ENCODE data around the gene BCDIN3D.
A peak's percentile ranks its signal among the peaks of the same experiment; 100 is the strongest.
"Not testable (repeated sequence)": the region's sequence is repeated elsewhere in the genome, so short reads cannot be mapped to it uniquely, and the experiment has no call there.

Gene BCDIN3D, protein sequence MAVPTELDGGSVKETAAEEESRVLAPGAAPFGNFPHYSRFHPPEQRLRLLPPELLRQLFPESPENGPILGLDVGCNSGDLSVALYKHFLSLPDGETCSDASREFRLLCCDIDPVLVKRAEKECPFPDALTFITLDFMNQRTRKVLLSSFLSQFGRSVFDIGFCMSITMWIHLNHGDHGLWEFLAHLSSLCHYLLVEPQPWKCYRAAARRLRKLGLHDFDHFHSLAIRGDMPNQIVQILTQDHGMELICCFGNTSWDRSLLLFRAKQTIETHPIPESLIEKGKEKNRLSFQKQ
- total RNA-seq, result 25.3 to 27.0 reads per million in 2 donors

DNA sequence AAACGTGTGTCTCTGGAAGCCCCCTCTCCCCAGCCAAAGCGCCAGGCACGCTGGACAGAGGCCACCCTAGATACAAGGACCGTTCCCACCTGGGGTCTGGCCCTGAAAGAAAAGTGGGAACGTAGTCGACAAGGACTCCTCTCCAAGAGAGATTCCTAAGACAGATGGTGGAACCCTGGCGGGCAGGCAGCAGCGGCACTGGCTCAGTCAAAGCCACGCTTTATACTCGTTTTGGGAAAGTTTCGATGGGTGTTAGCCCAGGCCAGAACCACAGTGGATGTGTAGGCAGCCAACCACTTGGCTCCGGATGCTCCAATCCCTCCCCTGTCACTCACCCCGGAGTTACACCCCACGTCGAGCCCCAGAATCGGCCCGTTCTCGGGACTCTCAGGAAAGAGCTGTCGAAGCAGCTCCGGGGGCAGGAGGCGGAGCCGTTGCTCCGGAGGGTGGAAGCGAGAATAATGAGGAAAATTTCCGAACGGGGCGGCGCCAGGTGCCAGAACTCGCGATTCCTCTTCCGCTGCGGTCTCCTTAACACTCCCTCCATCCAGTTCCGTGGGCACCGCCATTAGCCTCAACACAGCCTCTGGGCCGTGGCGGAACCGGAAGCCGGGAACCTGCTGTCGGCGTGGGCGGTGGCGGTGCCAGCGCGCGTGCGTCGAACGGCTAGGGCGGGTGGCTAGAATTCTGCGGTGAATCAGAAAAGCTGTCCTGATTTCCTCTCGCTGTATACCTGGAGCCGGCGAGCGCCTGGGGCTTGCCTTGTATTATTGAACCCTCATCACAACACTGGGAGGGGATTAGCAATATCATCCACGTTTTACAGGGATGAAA, at the start of gene BCDIN3D:
BCDIN3D (minus strand) TSS at position 588 of the 834 bp plus-strand sequence; CDS start at position 569, 19 bp downstream.
- peak; percentile 84 for DNase-seq

DNA sequence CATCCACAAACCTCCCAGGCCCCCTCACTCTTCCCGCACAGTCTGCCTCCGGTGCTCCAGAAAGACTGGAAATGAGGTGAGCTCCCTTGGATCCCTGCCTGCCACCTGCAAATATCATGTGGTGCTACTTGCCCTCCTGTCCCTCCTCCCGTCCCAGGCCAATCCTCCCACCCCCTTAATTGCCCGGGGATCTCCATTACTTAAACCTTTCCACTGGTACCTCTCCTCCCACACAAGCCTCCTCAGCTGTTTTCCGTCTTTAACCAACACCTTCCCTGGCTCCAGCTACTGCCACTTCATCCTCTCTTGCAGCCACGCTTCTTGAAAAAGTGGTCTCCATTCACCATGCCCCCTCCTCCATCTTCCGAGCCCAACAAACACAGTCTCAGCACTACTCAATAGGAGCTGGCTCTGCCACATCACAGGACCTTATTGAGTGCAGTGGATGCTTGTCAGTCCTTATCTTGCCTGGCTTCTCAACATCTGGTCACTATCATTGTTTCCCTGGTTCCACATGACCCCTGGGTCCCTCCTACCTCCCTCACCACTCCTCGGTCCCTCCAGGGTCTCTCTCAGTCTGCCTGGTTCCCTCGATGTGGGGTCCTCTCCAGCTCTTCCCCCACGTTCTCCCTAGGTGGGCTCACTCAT, 49.3 kb upstream of the BCDIN3D start:
- DNase-seq, result no peak

DNA sequence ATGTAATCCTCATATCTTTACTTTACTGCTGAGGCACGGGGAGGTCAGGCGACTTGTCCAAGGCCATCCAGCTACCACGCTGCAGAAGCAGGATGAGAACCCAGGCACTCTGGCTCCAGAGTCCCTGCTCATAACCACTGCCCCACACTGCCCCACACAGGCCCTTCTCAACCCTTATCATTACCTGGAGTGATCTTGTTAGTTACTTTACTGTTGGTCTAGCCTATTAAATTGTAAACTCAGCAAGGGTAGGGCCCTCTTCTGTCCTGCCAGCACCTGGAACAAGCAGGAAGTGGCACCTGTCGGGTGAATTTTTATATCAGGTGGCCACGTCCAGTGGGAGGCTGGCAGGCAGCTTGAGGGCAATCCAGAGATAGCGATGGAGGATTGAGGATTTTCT, 48.6 kb upstream of the BCDIN3D start:
- DNase-seq, result no peak

DNA sequence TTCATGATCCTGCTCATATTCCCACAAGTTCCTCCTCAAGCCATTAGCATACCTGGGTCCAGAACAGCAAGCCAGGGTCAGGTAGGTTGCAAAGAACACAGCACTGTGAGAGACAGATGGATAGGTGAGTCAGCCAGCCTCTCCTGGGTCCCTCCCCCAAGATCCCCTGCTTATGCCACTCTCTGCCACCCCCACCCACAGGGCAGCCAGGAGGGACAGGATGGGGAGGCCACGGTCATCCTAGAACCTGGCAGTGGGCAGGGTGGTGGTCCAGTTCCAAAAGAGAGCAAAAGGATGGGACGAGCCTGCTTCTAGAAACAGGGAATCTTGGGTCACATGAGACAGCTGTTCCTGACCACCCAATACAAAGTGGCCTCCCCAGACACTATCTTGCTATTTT, 48.1 kb upstream of the BCDIN3D start:
- no peak for DNase-seq

DNA sequence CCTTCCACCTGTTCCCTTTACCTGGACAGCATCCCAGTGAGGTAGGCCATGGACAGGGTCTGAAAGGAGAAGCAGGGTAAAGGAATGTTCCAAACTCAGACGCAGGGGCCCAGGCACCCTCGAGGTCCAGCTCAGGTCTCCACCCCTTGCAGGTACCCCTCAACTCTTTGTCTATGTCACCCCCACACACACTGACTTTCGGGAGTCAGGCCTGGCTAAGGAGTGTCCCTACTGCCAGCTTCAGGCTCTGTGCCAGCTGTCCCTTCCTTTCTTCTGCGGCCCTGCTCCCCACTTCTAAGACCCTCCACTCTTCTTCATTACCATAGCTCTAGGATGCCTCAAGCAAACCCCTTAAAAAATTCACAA, 47.2 kb upstream of the BCDIN3D start:
- DNase-seq, result no peak

DNA sequence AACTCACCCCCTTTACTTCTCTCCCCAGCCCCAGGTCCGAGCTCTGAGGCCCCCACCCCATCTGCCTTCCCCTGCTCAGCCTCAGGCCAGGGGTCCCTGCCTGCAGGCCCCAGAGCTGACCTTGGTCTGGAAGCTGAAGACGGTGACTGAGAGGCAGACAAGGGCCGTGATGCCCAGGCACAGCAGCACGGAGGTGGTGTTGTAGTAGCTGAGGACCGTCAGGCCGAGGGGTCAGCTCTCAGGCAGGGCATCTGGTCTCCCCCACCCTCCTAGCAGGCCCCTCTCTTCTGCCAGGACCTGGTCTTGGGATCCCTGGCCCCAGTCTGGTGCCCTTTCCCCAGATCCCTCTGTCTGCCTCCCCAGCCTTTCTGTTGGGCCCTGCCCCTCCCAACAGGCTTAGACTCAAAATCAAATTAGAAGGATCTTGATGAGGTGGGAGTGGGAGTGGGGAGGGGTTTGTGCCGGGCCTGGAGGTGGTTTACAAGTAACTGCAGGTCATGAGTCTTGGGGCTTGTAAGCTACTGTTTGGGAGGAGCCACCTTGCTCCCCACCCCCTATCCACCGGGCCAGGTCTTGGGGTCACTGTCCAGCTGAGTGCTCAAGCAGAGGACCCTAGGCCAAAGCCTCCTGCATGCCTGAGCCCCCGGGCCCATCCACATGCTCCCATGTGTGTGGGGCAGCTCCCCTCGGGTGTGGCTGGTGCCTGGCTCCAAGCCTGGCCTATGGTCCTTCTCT, 46.6 kb upstream of the BCDIN3D start:
- DNase-seq, result no peak

DNA sequence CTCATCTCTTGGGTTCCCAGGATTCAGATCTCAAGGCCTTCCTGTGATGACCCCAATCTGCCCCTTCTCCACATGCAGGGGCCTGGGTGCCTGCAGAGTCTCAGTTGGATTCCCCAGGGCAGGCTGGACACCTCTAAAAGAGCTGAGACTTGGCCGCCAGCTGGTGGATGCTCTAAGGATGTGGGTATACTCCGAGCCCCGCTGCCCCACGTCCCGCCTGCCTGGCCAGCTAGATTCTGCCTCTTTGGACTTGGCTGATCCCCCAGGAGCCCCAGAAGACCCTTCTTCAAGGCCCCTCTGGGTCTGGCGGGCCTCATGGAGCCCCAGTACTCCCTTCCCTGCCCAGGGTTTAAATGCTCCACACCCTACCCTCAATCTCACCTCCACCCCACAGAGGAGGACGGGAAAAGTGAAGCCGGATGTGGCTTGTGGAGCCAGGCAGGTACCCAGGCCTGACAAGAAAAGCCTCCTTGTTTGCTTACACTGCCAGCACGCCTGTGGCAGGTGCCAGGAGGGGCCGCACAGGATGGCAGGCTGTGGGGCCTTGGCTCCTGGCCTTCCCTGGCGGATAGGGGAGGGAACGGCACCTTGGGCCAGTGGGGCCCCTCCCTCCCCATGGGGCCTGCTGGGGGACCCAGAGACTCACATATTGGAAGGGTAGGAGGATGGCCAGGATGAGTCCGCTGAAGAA, 45.7 kb upstream of the BCDIN3D start:
- no peak for DNase-seq

DNA sequence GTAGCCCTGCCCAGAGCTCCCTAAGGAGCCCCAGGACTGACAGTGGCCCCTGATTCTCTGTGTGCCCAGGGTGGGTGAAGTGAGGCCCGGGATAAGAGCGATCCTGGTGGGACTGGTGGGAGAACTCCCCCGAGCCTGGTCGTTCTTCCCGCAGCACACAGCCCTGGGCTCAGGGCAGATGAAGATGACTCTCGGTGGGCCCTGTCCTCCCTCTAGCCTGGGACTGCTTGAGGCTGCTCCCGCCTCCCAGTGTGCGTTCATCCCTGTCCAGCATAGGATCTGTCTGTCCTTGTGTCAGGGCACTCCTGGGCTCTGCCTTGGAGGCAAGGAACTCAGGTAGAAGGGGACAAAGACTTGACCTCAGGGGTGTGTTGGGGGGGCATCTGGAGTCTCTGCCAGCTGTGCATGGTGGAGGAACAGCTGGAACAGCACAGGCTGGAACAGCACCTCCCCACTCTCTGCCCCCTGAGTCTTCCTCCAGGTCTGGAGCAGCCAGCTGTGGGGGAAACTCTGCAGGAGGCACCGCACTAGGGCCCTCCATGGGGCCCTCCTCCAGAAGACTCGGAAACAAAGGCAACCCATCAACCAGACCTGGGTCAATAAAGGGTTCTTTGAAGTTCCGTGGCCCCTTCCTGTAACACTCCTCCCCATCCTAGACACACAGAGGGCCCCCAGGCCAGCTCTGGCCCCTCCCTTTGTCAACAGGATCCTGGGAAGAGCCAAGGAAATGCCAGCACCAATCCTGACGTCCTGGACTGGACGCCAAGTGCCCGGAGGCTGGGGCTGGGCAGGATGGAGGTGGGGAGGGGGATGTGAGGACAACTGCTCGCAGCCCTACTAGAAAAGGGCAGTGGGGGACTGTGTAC, 44.9 kb upstream of the BCDIN3D start:
- DNase-seq, result no peak

DNA sequence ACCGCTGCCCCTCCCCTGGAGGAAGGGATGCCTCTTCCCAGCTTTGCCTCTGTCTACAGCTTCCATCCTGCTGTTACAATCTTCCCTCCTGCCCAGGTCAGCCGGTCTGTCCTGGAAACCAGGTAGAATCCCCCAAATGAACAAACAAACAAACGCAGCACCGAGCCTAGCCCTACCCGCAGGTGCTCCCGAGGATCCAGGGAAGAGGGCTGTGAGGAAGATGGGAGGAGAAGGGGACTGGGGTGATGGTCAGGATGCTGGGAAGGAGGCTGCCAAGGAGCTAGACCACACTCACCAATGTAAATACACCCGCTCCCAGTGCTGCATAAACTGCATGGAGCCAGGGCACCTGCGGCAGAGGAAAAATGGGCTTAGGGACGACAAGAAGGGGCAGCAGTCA, 44.2 kb upstream of the BCDIN3D start:
- no peak for DNase-seq

DNA sequence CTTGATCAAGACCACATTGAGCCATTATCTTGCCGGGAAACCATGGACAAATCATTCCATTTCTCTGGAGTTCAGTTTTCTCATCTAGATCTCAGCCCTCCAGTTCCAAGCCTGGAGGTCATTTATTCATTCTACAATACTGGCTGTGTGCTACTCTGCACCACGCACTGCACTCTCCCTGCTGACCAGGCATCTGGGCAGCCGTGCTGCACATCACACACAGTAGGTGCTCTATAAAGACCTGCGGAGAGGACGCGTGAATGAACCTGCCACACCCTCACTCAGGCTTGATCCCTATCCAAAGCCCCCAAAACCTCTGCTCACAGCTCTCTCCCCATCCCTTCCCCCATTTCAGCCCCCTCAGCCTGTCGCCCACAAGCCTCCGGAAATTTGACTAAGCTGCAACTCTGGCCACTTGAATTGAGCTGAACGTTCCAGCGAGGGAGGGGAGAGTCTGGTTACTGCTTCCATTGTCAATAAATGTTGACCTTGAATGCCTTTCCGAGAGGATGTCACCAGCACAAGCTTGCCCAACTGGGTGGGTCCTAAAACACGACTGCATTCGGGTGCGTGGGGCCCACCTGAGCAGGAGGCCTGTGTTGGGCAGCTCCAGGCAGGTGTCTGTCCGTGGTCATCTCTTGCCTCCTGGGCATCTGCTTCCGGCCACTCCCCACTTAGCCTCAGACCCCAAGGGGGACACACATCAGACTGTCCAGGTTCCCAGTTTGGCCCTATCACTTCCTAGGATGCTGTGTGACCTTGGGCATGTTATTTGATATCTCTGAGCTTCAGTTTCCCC, 43.0 kb upstream of the BCDIN3D start:
- no peak for DNase-seq

DNA sequence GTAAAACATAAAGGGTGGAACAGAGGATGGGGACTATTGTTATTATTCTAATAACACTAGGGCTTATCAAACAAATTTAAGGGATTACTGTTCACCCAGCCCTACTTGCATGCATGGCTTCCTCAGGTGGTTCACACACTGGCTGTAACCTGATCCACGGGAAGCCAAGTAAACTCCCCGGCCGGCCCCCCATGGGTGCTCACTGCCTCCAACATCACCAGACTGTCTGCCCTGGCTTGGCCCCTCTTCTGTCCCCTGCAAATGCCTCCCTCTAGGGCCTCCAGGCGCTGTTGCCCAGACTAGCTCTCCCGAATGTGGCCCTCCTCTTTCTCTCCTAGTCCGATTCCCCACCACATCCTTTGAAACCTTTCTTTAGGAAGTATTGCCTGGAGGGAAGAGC, 42.2 kb upstream of the BCDIN3D start:
- DNase-seq, result no peak

DNA sequence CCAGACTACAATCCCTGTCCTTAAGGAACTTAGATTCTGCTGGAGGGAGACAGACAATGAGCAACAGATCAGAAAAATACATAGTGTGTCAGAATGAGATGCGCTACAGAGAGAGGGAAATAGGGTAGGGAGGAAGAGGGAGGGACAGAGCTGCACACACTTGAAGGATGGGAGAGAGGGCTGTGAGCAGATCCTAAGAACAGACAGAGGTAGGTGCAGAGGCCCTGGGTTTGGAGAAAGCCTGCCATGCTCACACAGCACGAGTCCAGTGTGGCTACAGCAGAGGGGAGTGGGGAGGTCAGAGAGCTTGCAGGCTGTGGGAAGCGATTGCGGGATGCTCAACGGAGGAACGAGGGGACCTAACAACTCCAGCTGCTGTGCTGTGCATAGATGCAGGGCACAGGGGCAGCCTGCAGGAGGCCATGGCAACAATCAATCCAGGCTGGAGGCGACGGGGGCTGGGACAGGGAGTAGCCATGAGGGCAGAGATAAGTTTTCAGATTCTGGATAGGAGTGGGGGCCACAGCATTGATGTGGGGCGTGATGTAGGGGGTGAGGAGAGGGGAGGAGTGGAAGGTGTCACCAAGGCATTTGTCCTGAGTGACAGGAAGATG, 40.1 kb upstream of the BCDIN3D start:
- DNase-seq, result no peak

DNA sequence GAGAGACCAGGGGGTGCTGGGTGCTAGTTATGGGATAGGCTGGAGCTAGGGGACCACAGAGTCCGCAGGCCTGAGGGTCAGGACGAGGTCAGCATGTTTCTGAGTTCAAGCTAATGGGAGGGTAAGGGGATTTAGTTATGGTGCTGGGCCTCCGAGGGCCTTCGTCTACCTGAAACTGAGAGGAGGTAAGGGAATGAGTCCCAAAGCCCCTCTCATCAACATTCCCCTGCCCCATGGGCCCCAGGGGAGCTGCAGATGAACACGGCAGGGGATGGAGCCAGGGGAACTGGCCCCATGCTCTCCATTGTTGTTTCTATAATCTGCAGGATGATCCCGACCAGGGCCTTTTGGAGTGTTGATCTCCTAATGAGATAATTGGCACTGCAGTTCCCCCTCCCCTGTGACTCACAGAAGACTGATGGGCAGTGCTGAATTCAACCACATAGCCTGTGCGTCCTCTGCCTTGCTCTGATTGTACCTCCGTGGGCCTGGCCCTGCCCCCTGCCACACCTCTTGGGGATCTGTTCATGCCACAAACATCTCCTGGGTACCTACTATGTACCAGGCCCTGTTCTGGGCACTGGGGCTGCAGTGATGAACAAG, 39.4 kb upstream of the BCDIN3D start:
- no peak for DNase-seq

DNA sequence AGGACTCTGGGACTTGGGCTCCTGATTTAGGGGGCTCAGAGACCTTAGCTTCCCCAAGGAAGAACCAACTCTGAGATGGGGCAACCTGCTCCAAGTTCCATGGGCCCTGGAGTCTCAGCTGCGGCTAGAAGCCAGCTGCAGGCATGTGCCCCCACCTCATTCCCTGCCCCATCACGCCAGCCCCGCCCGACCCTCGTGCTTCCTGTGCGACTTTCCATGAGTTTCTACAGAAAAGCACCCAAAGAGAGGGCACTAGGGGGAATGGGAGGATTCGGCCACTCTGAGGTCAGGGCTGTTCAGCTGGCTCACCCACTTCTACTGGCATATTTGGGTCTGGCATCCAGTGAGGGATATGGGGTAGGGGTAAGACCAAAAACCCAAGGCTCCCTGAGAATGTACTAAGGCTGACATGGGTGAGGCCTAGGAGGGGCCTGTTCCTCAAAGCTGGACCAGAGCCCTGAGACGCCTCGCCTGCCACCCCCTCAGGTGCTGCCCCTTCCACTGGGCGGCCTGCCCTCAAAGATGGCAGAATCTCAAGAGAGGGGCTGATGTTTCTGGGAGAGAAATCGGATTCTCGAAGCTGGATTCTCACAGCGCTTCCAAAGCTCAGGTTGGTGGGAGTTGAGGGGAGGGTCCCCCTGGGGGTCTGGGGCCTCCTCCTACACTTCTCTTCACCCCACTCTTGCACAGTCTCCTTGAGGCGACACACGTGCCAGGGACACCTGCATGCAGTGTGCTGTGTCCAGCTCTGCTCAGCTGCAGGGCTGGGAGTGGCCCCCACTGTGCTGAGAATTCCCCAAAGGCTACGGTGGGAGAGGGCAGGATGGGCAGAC, 38.7 kb upstream of the BCDIN3D start:
- no peak for DNase-seq

DNA sequence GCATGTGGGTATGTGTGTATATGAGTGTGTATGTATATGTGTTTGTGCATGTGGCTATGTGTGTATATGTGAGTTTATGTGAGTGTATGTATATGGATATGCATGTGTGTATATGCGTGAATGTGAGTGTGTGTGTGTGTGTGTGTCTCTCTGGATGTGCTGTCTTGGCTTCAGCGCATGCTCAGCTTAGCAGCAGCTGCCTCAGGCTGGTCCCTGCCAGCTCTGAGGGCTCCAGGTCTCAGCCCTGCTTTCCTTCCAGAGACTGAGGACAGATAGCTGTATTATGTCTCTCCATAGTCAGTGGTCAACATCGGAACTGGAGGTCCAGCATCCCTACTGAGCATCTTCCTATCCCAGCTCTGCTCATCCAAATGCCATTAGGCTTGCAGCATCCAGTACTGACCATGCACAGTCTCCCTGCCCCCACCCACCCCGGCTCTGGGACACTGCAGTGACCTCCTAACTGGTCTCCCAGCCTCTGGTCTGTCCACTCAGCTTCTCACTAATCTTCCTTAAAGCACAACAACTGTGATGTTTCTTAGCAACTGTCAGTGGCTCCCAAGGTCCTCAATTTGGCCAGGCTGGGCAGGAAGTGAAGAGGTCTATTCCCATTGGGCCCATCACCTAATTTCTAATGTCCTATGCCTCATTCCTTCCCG, 38.0 kb upstream of the BCDIN3D start:
- DNase-seq, result no peak

DNA sequence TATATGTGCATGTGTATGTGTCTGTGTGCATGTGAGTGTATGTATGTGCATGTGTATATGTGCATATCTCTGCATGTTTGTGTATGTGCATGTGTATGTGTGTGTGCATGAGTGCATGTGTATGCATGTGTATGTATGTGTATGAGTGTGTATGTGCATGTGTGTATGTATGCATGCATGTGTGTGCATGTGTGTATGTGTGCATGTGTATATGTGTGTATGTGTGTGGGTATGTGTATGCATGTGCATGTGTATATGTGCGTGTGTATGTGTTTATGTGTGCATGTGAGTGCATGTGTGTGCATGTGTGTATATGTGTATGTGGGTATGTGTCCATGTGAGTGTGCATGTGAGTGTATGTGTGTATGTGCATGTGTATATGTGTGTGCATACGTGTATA, 36.2 kb upstream of the BCDIN3D start:
- DNase-seq, result not testable (repeated sequence)

DNA sequence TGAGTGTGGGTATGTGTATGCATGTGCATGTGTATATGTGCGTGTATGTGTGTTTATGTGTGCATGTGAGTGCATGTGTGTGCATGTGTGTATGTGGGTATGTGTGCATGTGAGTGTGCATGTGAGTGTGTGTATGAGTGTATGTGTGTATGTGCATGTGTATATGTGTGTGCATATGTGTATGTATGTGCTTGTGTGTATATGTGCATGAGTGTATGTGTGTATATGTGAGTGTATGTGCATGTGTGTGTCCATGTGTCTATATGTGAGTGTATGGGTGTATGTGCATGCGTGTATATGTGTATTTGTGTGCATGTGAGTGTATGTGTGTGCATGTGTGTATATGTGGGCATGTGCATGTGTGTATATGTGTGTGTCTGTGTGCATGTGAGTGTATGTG, 35.1 kb upstream of the BCDIN3D start:
- no peak for DNase-seq

DNA sequence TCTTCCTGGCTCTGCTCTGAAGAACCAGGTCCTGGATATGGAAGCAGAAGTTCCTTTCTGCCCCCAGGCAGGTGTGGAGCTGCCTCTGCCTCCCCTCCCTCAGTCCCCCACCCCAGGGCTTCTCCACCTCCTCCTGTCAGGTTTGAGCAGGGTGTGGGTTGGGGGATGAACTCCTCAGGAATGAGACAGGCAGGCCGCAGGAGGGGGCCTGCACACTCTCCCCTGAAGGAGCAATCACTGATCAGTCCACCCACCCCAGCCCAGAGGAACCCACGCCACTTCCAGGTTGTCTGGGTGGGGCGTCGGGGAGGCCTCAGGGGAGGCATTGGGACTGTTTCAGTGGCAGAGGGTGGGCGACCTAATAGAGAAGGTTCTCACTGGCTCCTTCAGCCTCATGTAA, 34.2 kb upstream of the BCDIN3D start:
- no peak for DNase-seq

Data from activated gamma-delta T cell (primary cell).